ENCODE data around the gene APOBEC3F. TPM values are rescaled to one million over a fixed set of nuclear protein-coding genes. Genes with fewer than 3 reads are reported as not detected.

The APOBEC3F gene
- total RNA-seq, 1 donor from 2014 or later, result 5.4 TPM

DNA sequence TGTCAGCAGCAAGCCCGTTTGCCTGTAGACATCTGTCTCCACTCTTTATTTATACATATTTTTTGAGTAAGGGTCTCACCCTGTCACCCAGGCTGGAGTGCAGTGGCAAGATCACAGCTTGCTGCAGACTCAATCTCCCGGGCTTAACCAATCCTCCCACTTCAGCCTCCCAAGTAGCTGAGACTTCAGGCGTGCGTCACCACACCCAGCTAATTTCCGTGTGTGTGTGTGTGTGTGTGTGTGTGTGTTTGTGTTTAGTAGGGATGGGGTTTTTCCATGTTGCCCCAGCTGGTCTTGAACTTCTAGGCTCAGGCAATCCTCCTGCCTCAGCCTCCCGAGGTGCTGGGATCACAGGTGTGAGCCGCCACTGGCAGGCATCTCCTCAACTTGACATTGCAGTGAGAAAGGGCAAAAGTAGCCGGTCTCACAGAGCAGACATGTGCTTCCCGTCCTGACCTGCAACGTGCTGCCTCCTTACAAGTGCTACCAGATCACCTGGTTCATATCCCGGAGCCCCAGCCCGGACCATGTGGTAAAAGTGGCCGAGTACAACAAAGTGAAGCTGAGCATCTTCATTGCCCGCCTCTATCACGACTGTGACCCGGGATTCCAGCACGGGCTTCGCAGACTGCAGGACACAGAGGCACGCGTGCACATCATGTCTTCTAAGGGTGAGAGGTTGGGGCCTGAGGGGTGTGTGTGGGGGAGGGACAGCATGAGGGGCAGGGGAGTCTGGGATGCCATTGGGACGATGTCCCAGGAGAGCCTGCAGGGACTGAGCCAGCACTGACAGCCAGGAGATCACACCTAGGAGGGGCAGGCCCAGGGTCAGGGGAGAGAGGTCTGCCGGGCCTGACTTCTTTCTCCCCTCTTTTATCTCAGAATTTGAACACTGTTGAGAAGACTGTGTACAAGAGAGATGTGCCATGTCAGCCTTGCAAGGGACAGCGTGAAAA, 50.7 kb downstream of the APOBEC3F start:
- no peak for DNase-seq (ENCODE audit: low read depth in 2 of 2)

DNA sequence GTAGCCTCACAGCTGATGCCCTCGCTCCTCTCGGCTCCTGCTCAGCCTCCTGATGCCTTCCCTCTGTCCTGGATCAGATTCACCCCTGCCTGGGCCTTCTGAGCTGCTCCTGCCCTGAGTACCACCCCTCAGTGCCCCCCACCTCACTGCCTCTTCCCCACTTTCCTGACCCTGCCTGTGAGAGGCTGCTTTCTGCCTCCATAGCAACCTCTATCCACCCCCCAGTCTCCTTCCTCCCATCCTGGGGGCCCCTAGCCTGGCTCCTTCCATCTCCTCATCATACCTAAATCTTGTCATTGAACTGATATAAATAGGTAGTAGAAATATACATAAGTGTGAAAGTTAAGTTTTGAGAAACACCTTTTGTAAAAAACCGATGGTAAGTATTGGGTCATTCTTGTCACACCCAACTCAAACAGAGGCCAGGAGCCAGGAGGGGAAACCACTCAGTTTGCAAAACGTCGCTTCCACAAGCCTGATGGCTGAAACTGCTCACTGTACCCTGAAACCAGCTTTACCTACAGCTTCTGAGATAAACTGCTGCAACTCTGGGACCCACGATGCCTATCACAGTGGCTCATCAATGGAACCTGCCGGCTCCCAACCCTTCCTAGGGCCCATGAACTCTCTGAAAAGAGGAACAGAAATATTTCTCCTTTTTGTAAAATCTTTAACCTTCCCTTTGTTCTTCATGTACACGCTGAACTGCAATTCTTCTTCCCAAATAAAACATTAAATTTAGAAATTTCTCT, 51.6 kb downstream of the APOBEC3F start:
- no peak for DNase-seq (ENCODE audit: low read depth in 2 of 2)

GRCh38 chr22:39094717-39095389, 54.2 kb downstream of the APOBEC3F start:
- DNase-seq (ENCODE audit: low read depth in 2 of 2), result no peak

DNA sequence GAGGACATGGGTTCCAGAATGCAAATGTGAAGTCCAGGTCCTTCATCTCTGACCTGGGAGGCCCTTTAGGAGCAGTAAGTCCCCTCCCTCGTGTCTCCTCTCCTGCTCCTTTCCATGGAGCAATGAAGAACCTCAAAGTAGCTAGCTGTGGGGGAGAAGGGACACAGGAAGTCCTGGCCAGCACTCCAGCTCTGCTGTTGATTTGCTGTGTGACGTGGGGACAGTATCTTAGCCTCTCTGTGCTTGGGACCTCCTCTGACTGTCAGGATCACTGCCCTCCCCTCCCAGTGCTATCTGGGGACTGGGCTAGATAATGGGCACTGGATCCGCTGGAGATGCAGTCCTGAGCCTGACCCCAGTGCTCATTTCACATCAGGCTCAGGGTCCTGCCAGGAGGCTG, 55.3 kb downstream of the APOBEC3F start:
- DNase-seq (ENCODE audit: low read depth in 2 of 2), result no peak

GRCh38 chr22:39097098-39098020, 56.7 kb downstream of the APOBEC3F start, which contains the start of gene APOBEC3H:
Gene APOBEC3H, plus strand, starts transcription at chr22:39097244. Its CDS starts 3,035 bp downstream, at chr22:39100279.
- DNase-seq (ENCODE audit: low read depth in 2 of 2), result no peak

DNA sequence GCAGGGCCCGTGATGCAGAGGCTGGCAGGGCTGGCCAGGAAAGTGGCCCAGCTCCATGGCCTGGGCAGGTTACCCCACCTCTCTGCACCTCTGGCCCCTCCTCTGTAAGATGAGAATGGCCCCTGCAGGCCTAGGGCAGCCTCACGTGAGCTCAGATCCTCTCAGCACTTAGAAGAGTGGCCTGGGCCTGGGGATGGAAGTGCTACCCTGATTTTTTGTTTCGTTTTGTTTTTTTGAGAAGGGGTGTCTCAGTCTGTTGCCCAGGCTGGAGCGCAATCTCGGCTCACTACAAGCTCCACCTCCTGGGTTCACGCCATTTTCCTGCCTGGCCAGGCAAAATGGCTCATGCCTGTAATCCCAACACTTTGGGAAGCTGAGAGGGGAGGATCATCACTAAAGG, 57.4 kb downstream of the APOBEC3F start:
- DNase-seq (ENCODE audit: low read depth in 2 of 2), result no peak

DNA sequence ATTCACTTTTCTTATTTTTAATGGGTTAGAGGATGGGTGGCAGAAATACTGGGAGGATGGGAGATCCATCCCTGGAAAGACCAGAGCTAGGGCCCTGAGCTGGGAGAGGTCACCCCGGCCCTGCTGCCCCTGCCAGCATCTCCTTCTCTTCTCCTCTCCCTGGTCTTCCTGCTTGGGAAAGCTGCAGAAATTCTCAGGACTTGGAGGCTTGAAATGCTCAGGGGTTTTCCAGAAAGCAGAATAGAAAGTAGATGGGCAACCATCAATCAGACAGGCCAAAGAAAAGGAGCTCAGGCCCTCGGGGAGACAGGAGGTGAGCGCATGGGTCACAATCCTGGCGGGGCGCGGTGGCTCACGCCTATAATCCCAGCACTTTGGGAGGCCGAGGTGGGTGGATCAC, 57.9 kb downstream of the APOBEC3F start:
- DNase-seq (ENCODE audit: low read depth in 2 of 2), result no peak

DNA sequence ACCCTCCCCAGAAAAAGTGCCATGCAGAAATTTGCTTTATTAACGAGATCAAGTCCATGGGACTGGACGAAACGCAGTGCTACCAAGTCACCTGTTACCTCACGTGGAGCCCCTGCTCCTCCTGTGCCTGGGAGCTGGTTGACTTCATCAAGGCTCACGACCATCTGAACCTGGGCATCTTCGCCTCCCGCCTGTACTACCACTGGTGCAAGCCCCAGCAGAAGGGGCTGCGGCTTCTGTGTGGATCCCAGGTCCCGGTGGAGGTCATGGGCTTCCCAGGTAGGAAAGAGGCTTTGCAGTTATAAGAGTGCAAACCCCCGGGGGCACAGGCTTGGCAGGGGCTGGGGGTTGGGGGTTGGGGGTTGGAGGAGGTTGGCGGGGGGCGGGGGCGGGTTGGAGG, 60.6 kb downstream of the APOBEC3F start:
- no peak for DNase-seq (ENCODE audit: low read depth in 2 of 2)

DNA sequence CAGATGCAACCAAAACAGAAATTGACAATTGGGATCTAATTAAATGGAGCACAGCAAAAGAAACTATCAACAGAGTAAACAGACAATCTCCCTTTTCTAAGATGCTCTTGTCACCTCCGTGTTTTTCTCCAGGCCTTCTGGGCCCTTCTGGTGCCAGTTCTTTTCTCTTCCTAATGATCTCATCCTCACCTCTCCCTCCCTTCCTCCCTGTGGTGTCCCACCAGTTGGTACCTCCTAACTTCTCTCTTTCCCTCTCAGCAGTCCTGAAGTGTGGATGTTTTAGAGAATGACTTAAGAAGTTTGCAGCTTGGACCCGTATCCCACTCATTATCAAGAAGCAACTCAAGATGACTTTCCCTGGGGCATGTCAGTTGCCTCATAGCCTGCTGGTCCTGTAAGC, 62.8 kb downstream of the APOBEC3F start:
- no peak for DNase-seq (ENCODE audit: low read depth in 2 of 2)

Other genes with a start within 250 kb of the APOBEC3F start
- 12.0 and 15.1 TPM in 2 replicates for gene DNAL4, start 246.7 kb upstream of the APOBEC3F start, total RNA-seq
- gene NPTXR, start 196.8 kb upstream of the APOBEC3F start, total RNA-seq, result under 0.01 TPM in 2 replicates
- 11.9 and 13.3 TPM in 2 replicates for gene CBX6, start 168.6 kb upstream of the APOBEC3F start, total RNA-seq
- gene APOBEC3A, start 83.3 kb upstream of the APOBEC3F start, total RNA-seq, result not detected in 2 replicates
- 0.20 and 1.3 TPM in 2 replicates for gene APOBEC3B, start 58.5 kb upstream of the APOBEC3F start, total RNA-seq
- 0.20 and 2.0 TPM in 2 replicates for gene APOBEC3C, start 26.6 kb upstream of the APOBEC3F start, total RNA-seq
- gene APOBEC3D, start 19.7 kb upstream of the APOBEC3F start, total RNA-seq, result under 0.01 and 0.44 TPM in 2 replicates
- gene APOBEC3G, start 36.4 kb downstream of the APOBEC3F start, total RNA-seq, result 2.0 and 4.0 TPM in 2 replicates
- 0.22 TPM in 1 of 2 replicates, not detected in the other for gene APOBEC3H, start 56.4 kb downstream of the APOBEC3F start, total RNA-seq
- gene CBX7, start 111.8 kb downstream of the APOBEC3F start, total RNA-seq, result 2.4 and 5.8 TPM in 2 replicates
- 29.6 and 54.8 TPM in 2 replicates for gene PDGFB, start 204.1 kb downstream of the APOBEC3F start, total RNA-seq